Keratinocyte (primary cell): ENCODE results near the gene CACNG4. TPM values are rescaled to one million over a fixed set of nuclear protein-coding genes. Genes with fewer than 3 reads are reported as not detected.

Source experiments
- DNase-seq: peaks from one replicate; pipeline ENCODE4 v3.0.0-alpha.2; 2011; ENCODE audit warnings: low read depth, missing footprints, low spot score
- FAIRE-seq: peaks from 2 replicates; lab custom pipeline; 2011; peaks lifted over from hg19 to GRCh38; lab: Jason Lieb, UNC
- H2AFZ ChIP-seq: 2 replicates; pipeline ENCODE4 v1.6.0; 2012; ENCODE audit warnings: low read length, control low read depth, inconsistent platforms; ENCODE audit not compliant: control insufficient read depth
- H3K27ac ChIP-seq: 2 replicates; pipeline ENCODE4 v1.5.1; 2011; ENCODE audit warnings: low read length; ENCODE audit not compliant: control insufficient read depth, insufficient read depth
- H3K27me3 ChIP-seq: 3 replicates; pipeline ENCODE4 v1.6.0; 2011; ENCODE audit warnings: low read length; ENCODE audit not compliant: control insufficient read depth, insufficient read depth; ENCODE audit errors: extremely low read depth
- H3K36me3 ChIP-seq, 2 experiments: 2 replicates in 1 of 2; 3 replicates in 1 of 2; pipeline ENCODE4 v1.5.1; 2011; ENCODE audit warnings: low read length in 2 of 2, mild to moderate bottlenecking in 1 of 2; ENCODE audit not compliant: control insufficient read depth in 2 of 2, insufficient read depth in 2 of 2; ENCODE audit errors: extremely low read depth in 1 of 2
- H3K4me1 ChIP-seq: 3 replicates; pipeline ENCODE4 v1.5.1; 2011; ENCODE audit warnings: low read length; ENCODE audit not compliant: control insufficient read depth, insufficient read depth; ENCODE audit errors: extremely low read depth
- H3K4me2 ChIP-seq: 3 replicates; pipeline ENCODE4 v1.6.0; 2011; ENCODE audit warnings: low read depth, low read length; ENCODE audit not compliant: control insufficient read depth, insufficient read depth; ENCODE audit errors: extremely low read depth
- H3K4me3 ChIP-seq, 3 experiments: fragments of 200-600 bp in 1 of 3; sonication (generic) in 1 of 3; 2 replicates in 2 of 3; 3 replicates in 1 of 3; pipeline ENCODE4 v1.5.1; 2011 to 2016; ENCODE audit warnings: low read length in 3 of 3, mild to moderate bottlenecking in 3 of 3, control low read depth in 2 of 3, inconsistent platforms in 1 of 3, low read depth in 1 of 3, mixed read lengths in 1 of 3, mixed run types in 1 of 3, moderate library complexity in 1 of 3; ENCODE audit not compliant: control insufficient read depth in 2 of 3, insufficient read depth in 2 of 3; ENCODE audit errors: extremely low read depth in 1 of 3
- H3K79me2 ChIP-seq: 2 replicates; pipeline ENCODE4 v1.6.0; 2012; ENCODE audit warnings: low read length; ENCODE audit not compliant: control insufficient read depth, insufficient read depth
- H3K9ac ChIP-seq: 3 replicates; pipeline ENCODE4 v1.6.0; 2011; ENCODE audit warnings: low read length; ENCODE audit not compliant: control insufficient read depth, insufficient read depth; ENCODE audit errors: extremely low read depth
- H3K9me1 ChIP-seq: 3 replicates; pipeline ENCODE4 v1.6.0; 2011; ENCODE audit warnings: low read length; ENCODE audit not compliant: control insufficient read depth, insufficient read depth; ENCODE audit errors: extremely low read depth
- H3K9me3 ChIP-seq: 2 replicates; pipeline ENCODE4 v1.5.1; 2012; ENCODE audit warnings: low read depth, low read length; ENCODE audit not compliant: control insufficient read depth
- H4K20me1 ChIP-seq: 3 replicates; pipeline ENCODE4 v1.6.0; 2011; ENCODE audit warnings: low read length; ENCODE audit not compliant: control insufficient read depth, insufficient read depth; ENCODE audit errors: extremely low read depth
- EZH2 ChIP-seq: IDR thresholded peaks from one replicate; pipeline ENCODE4 v1.6.1; 2012; ENCODE audit warnings: inconsistent platforms, mild to moderate bottlenecking, low read length, moderate library complexity
- dilution Hi-C: fragments of 300-500 bp; cut with MboI; formaldehyde crosslinking; loops from one replicate; pipeline ENCODE4 v1.7.0; 2020; ENCODE audit warnings: low sequenced_read_pairs; ENCODE audit not compliant: extremely low pct_ligation_motif_present
- polyA plus RNA-seq, 5 experiments: library from polyadenylated mRNA; depleted of rRNA in 3 of 5; stranded (reverse) in 3 of 5; stranded (forward) in 1 of 5; unstranded in 1 of 5; fragments of >200 nt; gene quantifications; 1 replicate in 1 of 5; 2 replicates in 3 of 5; 3 replicates in 1 of 5; pipeline versions ENCODE4 v1.2.1 to v1.2.3, GENCODE V29; 2011 to 2012; ENCODE audit warnings: missing spikeins in 2 of 5, low read depth in 1 of 5, low replicate concordance in 1 of 5
- TF ChIP-seq, protein P1 (sequence below), 3 experiments: IDR thresholded peaks in 1 of 3; conservative IDR thresholded peaks in 1 of 3; optimal IDR thresholded peaks in 1 of 3; 2 replicates in 2 of 3; 3 replicates in 1 of 3; pipeline versions ENCODE3 to v1.5.1; 2011; ENCODE audit warnings: low read length in 3 of 3, mild to moderate bottlenecking in 3 of 3, moderate library complexity in 2 of 3, control low read depth in 1 of 3, inconsistent platforms in 1 of 3; ENCODE audit not compliant: insufficient read depth in 2 of 3; ENCODE audit errors: extremely low read depth in 1 of 3

The CACNG4 gene
- polyA plus RNA-seq, 1 donor (not counting 4 experiments of a cell fraction or from before 2014, with no cell fraction given): not detected

GRCh38 chr17:66988069-66988798 is 23.7 kb downstream of the CACNG4 start:
- Histone ChIP-seq H3K79me2 (no peaks in the 10 kb centered on the region), H3K4me3 (no peak overlapping the region), H4K20me1 (no peaks in the 10 kb centered on the region), H3K9me1 (no peaks in the 10 kb centered on the region), H3K27ac (no peak overlapping the region), H2AFZ (no peak overlapping the region), H3K9ac (no peak overlapping the region), H3K27me3 (peaks cover 17% of the 10 kb centered on the region), H3K36me3 (no peaks in the 10 kb centered on the region), H3K9me3 (no peaks in the 10 kb centered on the region), H3K4me1 (no peaks in the 10 kb centered on the region), H3K4me2 (no peak overlapping the region)
- DNase-seq (no peak), FAIRE-seq (no peak)
- no peak for TF ChIP-seq EZH2
- TF ChIP-seq, protein P1, sequence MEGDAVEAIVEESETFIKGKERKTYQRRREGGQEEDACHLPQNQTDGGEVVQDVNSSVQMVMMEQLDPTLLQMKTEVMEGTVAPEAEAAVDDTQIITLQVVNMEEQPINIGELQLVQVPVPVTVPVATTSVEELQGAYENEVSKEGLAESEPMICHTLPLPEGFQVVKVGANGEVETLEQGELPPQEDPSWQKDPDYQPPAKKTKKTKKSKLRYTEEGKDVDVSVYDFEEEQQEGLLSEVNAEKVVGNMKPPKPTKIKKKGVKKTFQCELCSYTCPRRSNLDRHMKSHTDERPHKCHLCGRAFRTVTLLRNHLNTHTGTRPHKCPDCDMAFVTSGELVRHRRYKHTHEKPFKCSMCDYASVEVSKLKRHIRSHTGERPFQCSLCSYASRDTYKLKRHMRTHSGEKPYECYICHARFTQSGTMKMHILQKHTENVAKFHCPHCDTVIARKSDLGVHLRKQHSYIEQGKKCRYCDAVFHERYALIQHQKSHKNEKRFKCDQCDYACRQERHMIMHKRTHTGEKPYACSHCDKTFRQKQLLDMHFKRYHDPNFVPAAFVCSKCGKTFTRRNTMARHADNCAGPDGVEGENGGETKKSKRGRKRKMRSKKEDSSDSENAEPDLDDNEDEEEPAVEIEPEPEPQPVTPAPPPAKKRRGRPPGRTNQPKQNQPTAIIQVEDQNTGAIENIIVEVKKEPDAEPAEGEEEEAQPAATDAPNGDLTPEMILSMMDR (optimal IDR thresholded peaks at IDR 0.05 in 1 of 3, IDR thresholded peaks at IDR 0.05 in 1 of 3, conservative IDR thresholded peaks at IDR 0.05 in 1 of 3; ENCODE audit: extremely low read depth in 1 of 3, insufficient read depth in 2 of 3, low read length in 3 of 3): no peak
- dilution Hi-C loops: no loop called here

- H3K79me2 ChIP-seq: no peaks in the 10 kb centered on the region
- dilution Hi-C loops: no loop called here
Measured at GRCh38 chr17:66989076-66989475, 24.6 kb downstream of the CACNG4 start.

More at GRCh38 chr17:66989076-66989475, 24.6 kb downstream of the CACNG4 start:
- Histone ChIP-seq H3K9ac (no peak overlapping the region), H3K4me1 (no peaks in the 10 kb centered on the region), H2AFZ (no peak overlapping the region), H4K20me1 (no peaks in the 10 kb centered on the region), H3K4me2 (no peak overlapping the region), H3K4me3 (no peak overlapping the region), H3K9me1 (no peaks in the 10 kb centered on the region), H3K27ac (no peak overlapping the region), H3K9me3 (no peaks in the 10 kb centered on the region), H3K36me3 (no peaks in the 10 kb centered on the region), H3K27me3 (peaks cover 17% of the 10 kb centered on the region)
- FAIRE-seq (no peak), DNase-seq (no peak)
- TF ChIP-seq, protein P1 (optimal IDR thresholded peaks at IDR 0.05 in 1 of 3, IDR thresholded peaks at IDR 0.05 in 1 of 3, conservative IDR thresholded peaks at IDR 0.05 in 1 of 3; ENCODE audit: extremely low read depth in 1 of 3, insufficient read depth in 2 of 3, low read length in 3 of 3): no peak
- TF ChIP-seq EZH2: no peak
